22Rv1 (cell line): ENCODE data around the gene TK1.
A peak's percentile ranks its signal among the peaks of the same experiment; 100 is the strongest.
"Not testable (repeated sequence)": the region's sequence is repeated elsewhere in the genome, so short reads cannot be mapped to it uniquely, and the experiment has no call there.

Experiments used
- H3K27ac ChIP-seq: fragments of 450-650 bp; 2 replicates; pipeline ENCODE4 v1.5.1; 2017
- ZFX ChIP-seq: fragments of 450-650 bp; IDR thresholded peaks from 2 replicates; pipeline ENCODE4 v1.6.1; 2017; ENCODE audit warnings: antibody characterized with exemption, borderline replicate concordance
- TF ChIP-seq, protein P1 (sequence below): fragments of 450-650 bp; IDR thresholded peaks from 2 replicates; pipeline ENCODE4 v1.5.1; 2017; ENCODE audit warnings: mild to moderate bottlenecking

TK1 gene, protein sequence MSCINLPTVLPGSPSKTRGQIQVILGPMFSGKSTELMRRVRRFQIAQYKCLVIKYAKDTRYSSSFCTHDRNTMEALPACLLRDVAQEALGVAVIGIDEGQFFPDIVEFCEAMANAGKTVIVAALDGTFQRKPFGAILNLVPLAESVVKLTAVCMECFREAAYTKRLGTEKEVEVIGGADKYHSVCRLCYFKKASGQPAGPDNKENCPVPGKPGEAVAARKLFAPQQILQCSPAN

DNA sequence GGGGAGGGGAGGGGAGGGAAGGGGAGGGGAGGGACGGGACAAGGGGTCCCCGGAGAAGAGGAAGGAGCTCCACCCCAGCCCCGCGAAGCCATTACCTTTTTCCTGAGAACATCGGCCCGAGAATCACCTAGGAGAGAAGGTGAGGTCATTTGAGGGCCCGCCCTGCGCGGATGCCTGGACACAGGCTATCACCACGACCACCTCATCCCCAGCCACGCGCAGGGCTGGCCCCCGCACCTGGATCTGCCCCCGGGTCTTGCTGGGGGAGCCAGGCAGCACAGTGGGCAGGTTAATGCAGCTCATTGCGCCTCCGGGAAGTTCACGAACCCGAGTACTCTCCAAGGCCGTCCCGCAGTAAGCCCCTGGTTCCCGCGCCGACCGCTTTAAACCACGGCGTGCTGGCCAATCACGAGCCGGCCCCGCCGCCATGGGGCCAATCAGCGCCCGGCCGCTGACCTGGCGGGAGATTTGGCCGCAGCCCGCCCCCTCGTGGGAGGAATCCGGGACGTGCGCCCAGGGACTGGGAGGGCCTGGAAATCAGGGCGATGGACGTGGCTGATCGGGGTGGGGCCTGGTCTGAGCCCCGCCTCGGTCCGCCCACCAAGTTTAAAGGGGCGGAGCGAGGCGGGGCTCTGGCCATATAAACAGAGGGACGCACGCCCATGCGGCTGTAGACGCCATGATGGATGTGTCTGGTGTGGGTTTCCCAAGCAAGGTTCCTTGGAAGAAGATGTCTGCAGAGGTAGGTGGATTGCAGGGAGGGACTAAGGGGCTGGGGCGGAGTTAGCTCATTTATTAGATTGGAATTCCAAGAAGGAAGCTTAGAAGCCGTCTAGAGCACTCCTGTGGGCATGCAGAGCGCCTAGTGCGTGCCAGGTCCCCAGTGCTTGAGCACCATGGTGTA lies at the start of gene TK1, which contains the start of gene AFMID:
Gene TK1, minus strand, starts transcription at position 361 of the 904 bp plus-strand sequence. Its CDS starts 58 bp downstream, at position 303.
Gene AFMID, plus strand, starts transcription at position 671 of the 904 bp plus-strand sequence. Its CDS starts 9 bp downstream, at position 680.
- H3K27ac ChIP-seq, result peak within 1 kb of the TSS; percentile 69
- TF ChIP-seq, protein P1, sequence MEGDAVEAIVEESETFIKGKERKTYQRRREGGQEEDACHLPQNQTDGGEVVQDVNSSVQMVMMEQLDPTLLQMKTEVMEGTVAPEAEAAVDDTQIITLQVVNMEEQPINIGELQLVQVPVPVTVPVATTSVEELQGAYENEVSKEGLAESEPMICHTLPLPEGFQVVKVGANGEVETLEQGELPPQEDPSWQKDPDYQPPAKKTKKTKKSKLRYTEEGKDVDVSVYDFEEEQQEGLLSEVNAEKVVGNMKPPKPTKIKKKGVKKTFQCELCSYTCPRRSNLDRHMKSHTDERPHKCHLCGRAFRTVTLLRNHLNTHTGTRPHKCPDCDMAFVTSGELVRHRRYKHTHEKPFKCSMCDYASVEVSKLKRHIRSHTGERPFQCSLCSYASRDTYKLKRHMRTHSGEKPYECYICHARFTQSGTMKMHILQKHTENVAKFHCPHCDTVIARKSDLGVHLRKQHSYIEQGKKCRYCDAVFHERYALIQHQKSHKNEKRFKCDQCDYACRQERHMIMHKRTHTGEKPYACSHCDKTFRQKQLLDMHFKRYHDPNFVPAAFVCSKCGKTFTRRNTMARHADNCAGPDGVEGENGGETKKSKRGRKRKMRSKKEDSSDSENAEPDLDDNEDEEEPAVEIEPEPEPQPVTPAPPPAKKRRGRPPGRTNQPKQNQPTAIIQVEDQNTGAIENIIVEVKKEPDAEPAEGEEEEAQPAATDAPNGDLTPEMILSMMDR, result peak; percentile 74
- no peak for TF ChIP-seq ZFX

DNA sequence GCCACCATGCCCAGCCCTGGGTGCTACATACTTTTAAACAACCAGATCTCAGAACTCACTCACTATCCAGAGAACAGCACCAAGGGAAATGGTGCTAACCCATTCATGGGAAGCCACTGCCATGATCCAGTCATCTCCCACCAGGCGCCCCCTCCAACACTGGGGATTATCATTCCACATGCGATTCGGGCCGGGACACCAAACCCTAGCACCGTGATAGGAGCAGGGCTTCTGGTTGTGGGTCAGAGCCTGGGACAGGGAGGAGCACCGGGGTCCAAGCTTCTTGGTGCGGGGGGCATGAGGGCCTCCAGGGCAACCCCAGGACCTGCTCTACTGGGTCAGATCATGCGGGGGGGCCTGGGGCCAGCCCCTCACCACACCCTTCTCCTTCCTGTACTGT lies 49.0 kb upstream of the TK1 start:
- no peak overlapping the region for H3K27ac ChIP-seq
- TF ChIP-seq ZFX, result no peak
- TF ChIP-seq, protein P1, result no peak

DNA sequence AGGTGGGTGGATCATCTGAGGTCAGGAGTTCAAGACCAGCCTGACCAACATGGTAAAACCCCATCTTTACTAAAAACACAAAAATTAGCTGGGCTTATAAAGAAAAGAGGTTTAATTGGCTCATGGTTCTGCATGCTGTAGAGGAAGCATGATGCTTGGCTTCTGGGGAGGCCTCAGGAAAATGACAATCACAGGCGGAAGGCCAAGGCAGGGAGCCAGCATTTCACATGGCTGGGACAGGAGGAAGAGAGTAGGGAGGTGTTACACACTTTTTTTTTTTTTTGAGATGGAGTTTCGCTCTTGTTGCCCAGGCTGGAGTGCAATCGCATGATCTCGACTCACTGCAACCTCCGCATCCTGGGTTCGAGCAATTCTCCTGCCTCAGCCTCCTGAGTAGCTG lies 48.2 kb upstream of the TK1 start:
- H3K27ac ChIP-seq, result not testable (repeated sequence)

DNA sequence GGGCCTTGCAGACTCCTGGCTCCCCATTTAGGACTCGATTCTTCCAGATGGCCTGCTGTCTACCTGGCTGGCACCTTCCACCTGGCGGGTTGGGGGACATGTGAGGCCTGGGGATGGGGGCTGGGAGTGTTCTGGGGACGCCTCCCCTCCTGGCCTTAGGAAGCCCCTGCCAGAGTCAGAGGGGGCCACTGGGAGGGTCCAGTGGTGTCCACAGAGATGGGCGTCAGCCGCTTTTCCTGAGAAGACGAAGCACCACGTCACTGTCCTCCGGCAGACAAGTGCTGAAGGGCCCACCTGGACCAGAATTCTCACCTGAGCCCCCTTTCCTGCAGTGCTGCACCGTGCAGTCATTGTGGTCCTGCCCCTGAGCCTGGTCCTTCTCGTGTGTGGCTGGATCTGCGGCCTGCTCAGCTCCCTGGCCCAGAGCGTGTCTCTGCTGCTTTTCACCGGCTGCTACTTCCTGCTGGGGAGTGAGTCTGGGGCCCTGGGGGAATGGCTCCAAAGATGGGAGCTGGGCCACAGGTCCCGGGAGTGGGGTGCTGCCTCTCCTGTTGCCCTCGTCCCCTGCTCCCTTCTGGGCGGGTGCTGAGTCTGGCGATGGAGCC lies 47.5 kb upstream of the TK1 start:
- no peak overlapping the region for H3K27ac ChIP-seq
- TF ChIP-seq, protein P1, result no peak
- TF ChIP-seq ZFX, result no peak

DNA sequence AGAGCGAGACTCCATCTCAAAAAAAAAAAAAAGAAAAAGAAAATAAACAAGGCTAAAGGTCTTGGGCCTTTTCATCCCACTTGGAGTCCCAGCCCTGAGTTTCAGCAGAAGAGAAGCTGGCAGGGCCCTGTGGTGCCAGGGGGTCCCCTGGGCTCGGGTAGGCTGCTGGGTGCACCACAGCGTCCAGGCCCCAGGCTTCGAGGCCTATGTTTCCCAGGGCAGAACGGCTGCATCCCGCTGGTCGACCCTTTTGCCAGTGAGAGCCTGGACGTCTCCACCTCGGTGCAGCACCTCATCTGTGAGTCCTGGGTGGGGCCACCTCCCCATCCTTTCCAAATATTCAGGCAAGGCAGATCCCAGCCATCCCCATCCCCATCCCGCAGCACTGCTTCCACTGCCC lies 46.8 kb upstream of the TK1 start:
- H3K27ac ChIP-seq, result no peak overlapping the region
- TF ChIP-seq ZFX, result no peak
- TF ChIP-seq, protein P1, result no peak

DNA sequence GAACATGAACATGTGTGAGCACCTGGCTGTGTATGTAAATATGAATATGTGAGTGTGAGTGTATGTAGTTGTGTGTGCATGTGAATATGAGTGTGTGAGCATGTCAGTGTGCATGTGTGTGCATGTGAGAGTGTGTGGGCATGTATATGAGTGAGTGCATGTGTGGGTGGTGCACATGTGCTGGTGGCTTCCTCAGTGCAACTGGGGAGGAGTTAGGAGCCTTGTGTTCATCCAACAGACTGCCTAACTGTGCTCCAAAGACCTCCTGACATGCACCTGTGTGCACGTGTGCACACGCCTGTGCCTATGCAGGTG lies 46.0 kb upstream of the TK1 start:
- TF ChIP-seq, protein P1, result no peak
- TF ChIP-seq ZFX, result no peak
- no peak overlapping the region for H3K27ac ChIP-seq

DNA sequence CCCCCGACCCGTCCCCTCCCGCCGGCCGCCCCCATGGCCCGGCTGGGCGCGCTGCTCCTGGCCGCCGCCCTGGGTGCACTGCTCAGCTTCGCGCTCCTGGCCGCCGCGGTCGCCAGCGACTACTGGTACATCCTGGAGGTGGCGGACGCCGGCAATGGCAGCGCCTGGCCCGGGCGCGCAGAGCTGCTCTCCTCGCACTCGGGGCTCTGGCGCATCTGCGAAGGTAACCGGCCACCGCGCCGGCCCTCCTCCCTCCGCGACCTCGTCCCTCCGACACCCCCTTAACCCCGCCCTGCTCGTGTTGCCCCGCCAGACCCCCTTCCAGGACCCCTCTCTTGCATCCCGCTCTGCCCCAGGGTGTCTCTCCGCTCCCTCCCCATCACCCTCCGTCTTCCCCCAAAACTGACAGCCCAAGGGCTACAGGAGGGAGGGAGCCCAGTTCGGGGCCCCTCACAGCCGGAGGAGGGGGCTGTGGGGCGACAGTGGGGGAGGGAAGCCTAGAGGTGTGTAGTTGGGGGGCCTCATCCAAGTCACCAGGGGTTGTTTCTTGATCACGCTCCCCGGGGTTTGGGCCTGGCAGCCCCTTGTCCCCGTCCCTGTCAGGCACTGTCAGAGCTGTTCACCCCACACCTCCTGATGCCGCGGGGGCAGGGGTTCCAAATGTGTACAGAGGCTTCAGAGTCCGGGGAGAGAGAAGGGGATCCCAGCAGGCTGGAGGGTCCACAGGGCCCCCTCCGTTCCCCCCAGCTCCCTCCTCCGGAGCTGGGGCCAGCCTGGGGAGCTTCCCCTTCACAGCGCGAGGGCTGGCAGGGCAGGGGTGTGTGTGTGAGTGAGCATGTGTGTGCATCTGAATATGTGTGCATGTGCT lies 45.4 kb upstream of the TK1 start:
- no peak overlapping the region for H3K27ac ChIP-seq
- TF ChIP-seq, protein P1, result no peak
- no peak for TF ChIP-seq ZFX
